Uterus (tissue), 4 donors: Measurements from ENCODE around the gene PDE12. TPM values are rescaled to one million over a fixed set of nuclear protein-coding genes. Genes with fewer than 3 reads are reported as not detected.

Source experiments
- DNase-seq, 2 donors: peaks; one replicate each; pipeline ENCODE4 v3.0.0-alpha.2; 2019 to 2020
- H3K27ac ChIP-seq, 2 donors: fragments of 200-600 bp; sonication (generic); 1 replicate in 1 of 2; 2 replicates in 1 of 2; pipeline ENCODE4 v1.5.1; 2016 to 2018
- H3K27me3 ChIP-seq, 2 donors: fragments of 200-600 bp; sonication (generic); one replicate each; pipeline ENCODE4 v1.5.1; 2018 to 2019; ENCODE audit warnings: control low read depth in 1 of 2
- H3K36me3 ChIP-seq, 2 donors: fragments of 200-600 bp; sonication (generic); one replicate each; pipeline ENCODE4 v1.5.1; 2019; ENCODE audit warnings: control low read depth in 1 of 2
- H3K4me1 ChIP-seq, 2 donors: fragments of 200-600 bp; sonication (generic); one replicate each; pipeline ENCODE4 v1.5.1; 2018 to 2019; ENCODE audit warnings: control low read depth in 1 of 2
- H3K4me3 ChIP-seq, 2 donors: fragments of 200-600 bp; sonication (generic); 1 replicate in 1 of 2; 2 replicates in 1 of 2; pipeline ENCODE4 v1.5.1; 2018 to 2019; ENCODE audit warnings: mild to moderate bottlenecking in 1 of 2
- H3K9me3 ChIP-seq, 2 donors: fragments of 200-600 bp; sonication (generic); one replicate each; pipeline ENCODE4 v1.5.1; 2019; ENCODE audit warnings: control low read depth in 1 of 2
- POLR2A ChIP-seq, 2 donors: fragments of 450-650 bp; IDR thresholded peaks; one replicate each; pipeline ENCODE4 v1.6.1; 2016; ENCODE audit warnings: antibody characterized with exemption in 2 of 2, mild to moderate bottlenecking in 1 of 2, moderate library complexity in 1 of 2
- intact Hi-C: fragments of 100-400 bp; cut with DNase I; formaldehyde crosslinking; loops from one replicate; pipeline ENCODE4 v1.15.1; 2023; ENCODE audit warnings: low total_unique reads
- total RNA-seq, 4 donors: library from RNA; depleted of rRNA in 3 of 4; stranded (reverse); fragments of >200 nt in 3 of 4; gene quantifications; one replicate each; pipeline versions ENCODE4 v1.1.0 to v1.2.4, GENCODE V29; 2014 to 2023
- TF ChIP-seq, protein P1 (sequence below), 4 experiments: fragments of 200-600 bp in 2 of 4; fragments of 450-650 bp in 2 of 4; sonication (generic) in 2 of 4; IDR thresholded peaks; one replicate each; pipeline ENCODE4 v1.5.1; 2016 to 2019; ENCODE audit warnings: antibody characterized with exemption in 4 of 4, mild to moderate bottlenecking in 2 of 4, moderate library complexity in 1 of 4
- donor health status: DM: yes; HTN: yes; CAD: no.

The PDE12 gene, protein sequence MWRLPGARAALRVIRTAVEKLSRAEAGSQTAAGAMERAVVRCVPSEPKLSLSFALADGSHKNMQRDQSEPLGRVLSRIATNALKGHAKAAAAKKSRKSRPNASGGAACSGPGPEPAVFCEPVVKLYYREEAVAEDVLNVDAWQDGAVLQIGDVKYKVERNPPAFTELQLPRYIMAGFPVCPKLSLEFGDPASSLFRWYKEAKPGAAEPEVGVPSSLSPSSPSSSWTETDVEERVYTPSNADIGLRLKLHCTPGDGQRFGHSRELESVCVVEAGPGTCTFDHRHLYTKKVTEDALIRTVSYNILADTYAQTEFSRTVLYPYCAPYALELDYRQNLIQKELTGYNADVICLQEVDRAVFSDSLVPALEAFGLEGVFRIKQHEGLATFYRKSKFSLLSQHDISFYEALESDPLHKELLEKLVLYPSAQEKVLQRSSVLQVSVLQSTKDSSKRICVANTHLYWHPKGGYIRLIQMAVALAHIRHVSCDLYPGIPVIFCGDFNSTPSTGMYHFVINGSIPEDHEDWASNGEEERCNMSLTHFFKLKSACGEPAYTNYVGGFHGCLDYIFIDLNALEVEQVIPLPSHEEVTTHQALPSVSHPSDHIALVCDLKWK
- total RNA-seq = 10 to 100 TPM in 2 of 4 donors, 1 to 10 TPM in 2; 2.6 to 19.7 (median 13.5) TPM

DNA sequence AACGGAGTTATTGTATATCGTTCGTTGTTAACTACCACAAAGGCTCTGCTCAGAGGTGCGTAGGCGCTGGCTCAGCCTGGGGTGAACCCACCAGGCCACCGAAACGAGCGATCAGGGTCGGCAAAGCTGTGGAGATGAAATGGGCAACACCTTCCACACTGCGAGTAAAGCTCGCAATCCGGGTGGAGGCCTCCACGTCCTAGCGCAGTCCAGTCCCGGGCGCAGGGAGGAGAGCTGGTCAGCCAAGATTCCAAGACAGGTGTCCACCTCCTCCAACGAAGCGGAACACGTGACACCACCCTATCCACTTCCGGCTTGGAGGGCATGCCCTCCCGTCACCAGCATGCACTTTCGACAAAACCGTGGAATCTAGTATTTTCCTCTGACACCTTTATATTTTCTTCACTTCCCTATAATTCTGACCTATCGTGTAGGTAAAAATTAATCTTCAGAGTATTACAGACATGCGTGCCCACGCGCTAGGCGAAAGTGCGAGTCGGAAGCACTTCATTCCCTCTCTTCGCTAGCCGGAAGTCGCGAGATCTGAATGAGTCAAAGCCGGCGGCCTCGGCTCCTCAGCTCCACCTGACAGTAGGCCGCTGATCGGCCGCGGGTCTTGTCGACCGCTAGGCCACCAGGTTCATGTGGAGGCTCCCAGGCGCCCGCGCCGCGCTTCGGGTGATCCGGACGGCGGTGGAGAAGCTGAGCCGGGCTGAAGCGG lies at the start of gene PDE12:
Gene PDE12, plus strand, starts transcription at position 537 of the 721 bp plus-strand sequence. Its CDS starts 106 bp downstream, at position 643.
- TF ChIP-seq POLR2A (IDR thresholded peaks at IDR 0.05) = peak in 1 of 2 donors; percentile 56
- TF ChIP-seq, protein P1, sequence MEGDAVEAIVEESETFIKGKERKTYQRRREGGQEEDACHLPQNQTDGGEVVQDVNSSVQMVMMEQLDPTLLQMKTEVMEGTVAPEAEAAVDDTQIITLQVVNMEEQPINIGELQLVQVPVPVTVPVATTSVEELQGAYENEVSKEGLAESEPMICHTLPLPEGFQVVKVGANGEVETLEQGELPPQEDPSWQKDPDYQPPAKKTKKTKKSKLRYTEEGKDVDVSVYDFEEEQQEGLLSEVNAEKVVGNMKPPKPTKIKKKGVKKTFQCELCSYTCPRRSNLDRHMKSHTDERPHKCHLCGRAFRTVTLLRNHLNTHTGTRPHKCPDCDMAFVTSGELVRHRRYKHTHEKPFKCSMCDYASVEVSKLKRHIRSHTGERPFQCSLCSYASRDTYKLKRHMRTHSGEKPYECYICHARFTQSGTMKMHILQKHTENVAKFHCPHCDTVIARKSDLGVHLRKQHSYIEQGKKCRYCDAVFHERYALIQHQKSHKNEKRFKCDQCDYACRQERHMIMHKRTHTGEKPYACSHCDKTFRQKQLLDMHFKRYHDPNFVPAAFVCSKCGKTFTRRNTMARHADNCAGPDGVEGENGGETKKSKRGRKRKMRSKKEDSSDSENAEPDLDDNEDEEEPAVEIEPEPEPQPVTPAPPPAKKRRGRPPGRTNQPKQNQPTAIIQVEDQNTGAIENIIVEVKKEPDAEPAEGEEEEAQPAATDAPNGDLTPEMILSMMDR (IDR thresholded peaks at IDR 0.05) = no peak
- H3K36me3 ChIP-seq = no peaks in the 10 kb centered on the region
- intact Hi-C loops = no loop called here
- H3K27ac ChIP-seq = peak within 1 kb of the TSS; percentile 80
- H3K27me3 ChIP-seq = no peaks in the 10 kb centered on the region
- peak within 1 kb of the TSS; percentile 75 to 94 for H3K4me3 ChIP-seq
- DNase-seq = peak; percentile 80 to 84
- H3K4me1 ChIP-seq = peaks cover 7 to 12% of the 10 kb centered on the region in 2 donors
- H3K9me3 ChIP-seq = no peaks in the 10 kb centered on the region

DNA sequence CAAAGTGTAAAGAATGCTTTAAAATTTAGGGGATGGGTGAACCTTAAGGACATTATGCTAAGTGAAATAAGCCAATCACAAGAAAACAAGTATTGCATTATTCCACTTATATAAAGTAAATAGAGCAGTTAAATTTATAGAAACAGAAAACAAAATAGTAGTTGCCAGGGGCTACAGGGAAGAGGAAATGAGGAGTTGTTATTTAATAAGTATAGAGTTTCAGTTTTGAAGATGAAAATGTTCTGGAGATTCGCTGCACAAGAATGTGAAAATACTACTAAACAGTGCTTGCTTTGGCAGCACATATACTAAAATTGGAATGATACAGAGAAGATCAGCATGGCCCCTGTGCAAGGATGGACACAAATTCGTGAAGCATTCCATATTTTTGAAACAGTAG lies 43.9 kb upstream of the PDE12 start:
- no peak for TF ChIP-seq POLR2A (IDR thresholded peaks at IDR 0.05)
- TF ChIP-seq, protein P1 (IDR thresholded peaks at IDR 0.05) = no peak
- Histone ChIP-seq H3K27ac (no peak overlapping the region), H3K4me3 (no peak overlapping the region), H3K9me3 (no peaks in the 10 kb centered on the region), H3K27me3 (no peaks in the 10 kb centered on the region), H3K4me1 (no peaks in the 10 kb centered on the region), H3K36me3 (no peaks in the 10 kb centered on the region)
- DNase-seq = no peak
- intact Hi-C loops = no loop called here

DNA sequence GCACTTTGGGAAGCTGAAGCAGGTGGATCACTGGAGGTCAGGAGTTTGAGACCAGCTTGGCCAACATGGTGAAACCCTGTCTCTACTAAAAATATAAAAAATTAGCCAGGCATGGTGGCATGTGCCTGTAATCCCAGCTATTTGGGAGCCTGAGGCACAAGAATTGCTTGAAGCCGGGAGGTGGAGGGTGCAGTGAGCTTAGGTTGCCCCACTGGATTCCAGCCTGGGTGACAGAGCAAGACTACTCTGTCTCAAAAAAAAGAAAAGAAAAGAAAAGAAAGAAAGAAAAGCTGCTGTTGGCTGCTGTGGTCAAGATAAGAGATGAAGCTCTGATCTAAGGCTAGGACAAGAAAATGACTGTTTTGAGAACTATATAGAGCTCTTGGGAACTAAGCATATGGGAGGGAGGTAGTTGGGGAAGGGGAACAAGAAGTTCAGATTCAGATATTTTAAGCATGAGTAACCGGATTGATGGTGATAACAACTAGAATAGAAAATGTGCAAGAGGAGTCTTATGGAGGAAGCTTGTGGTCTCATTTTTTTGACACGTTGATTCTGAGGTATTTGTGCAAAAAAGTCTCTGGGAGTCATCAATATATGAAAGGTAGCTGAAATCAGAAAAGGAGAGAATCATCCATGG lies 37.7 kb upstream of the PDE12 start:
- Histone ChIP-seq H3K36me3 (no peaks in the 10 kb centered on the region), H3K4me3 (no peak overlapping the region), H3K4me1 (no peaks in the 10 kb centered on the region), H3K27ac (no peak overlapping the region), H3K27me3 (no peaks in the 10 kb centered on the region), H3K9me3 (no peaks in the 10 kb centered on the region)
- TF ChIP-seq, protein P1 (IDR thresholded peaks at IDR 0.05) = no peak
- no peak for TF ChIP-seq POLR2A (IDR thresholded peaks at IDR 0.05)
- intact Hi-C loops = no loop called here
- DNase-seq = no peak

DNA sequence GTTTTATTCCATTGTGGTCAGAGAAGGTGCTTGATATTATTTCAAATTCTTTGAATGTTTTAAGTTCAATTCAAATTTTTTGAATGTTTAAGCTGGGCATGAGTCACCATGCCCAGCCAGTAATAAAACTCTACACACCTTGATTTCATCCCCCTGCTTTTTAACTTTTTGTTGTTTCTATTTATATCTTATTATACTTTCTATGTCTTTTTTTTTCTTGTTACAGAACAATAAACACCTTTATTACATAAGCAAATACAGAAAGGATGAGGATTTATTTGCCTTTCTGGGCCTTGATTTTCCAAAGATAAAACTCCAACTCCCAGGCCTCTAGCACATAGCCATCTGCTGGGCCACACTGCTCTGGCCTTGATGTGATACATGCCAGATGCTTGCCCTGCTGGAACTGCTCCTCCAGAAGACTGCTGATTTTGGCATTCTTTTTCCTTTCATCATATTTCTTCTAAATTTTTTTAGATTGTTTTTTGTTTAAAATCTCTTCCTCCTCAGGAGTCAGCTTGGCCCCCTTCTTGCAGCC lies 25.9 kb upstream of the PDE12 start:
- no peaks in the 10 kb centered on the region for H3K36me3 ChIP-seq
- no peaks in the 10 kb centered on the region for H3K9me3 ChIP-seq
- H3K4me3 ChIP-seq = no peak overlapping the region
- H3K4me1 ChIP-seq = no peaks in the 10 kb centered on the region
- H3K27me3 ChIP-seq = no peaks in the 10 kb centered on the region
- no peak overlapping the region for H3K27ac ChIP-seq
- intact Hi-C loops = no loop called here
- TF ChIP-seq POLR2A (IDR thresholded peaks at IDR 0.05) = no peak
- TF ChIP-seq, protein P1 (IDR thresholded peaks at IDR 0.05) = no peak
- DNase-seq = no peak
